KG1 (cell line): ENCODE results near the gene GRAMD4.

ENCODE experiments used
- DNase-seq: peaks from one replicate; lab custom pipeline; 2025; lab: John Stamatoyannopoulos, UW

The GRAMD4 gene

GRCh38 chr22:46619830-46620501 lies at the start of gene GRAMD4:
Gene GRAMD4, plus strand, starts transcription at chr22:46620386. Its CDS starts 6,414 bp downstream, at chr22:46626800.
- no peak for DNase-seq

GRCh38 chr22:46571642-46572250 lies 48.4 kb upstream of the GRAMD4 start:
- DNase-seq, result no peak

GRCh38 chr22:46572911-46573780 lies 47.0 kb upstream of the GRAMD4 start:
- no peak for DNase-seq

- DNase-seq, result no peak
Observed at GRCh38 chr22:46573781-46574437, 46.3 kb upstream of the GRAMD4 start.

GRCh38 chr22:46574438-46574992 lies 45.7 kb upstream of the GRAMD4 start:
- DNase-seq, result no peak

- no peak for DNase-seq
Observed at GRCh38 chr22:46574993-46575910, 44.9 kb upstream of the GRAMD4 start.

GRCh38 chr22:46575911-46576555 lies 44.2 kb upstream of the GRAMD4 start:
- DNase-seq, result no peak

- peak; percentile 25 for DNase-seq
Observed at GRCh38 chr22:46576556-46577367, 43.4 kb upstream of the GRAMD4 start.

- no peak for DNase-seq
Observed at GRCh38 chr22:46577368-46578249, 42.6 kb upstream of the GRAMD4 start.

- DNase-seq, result no peak
Observed at GRCh38 chr22:46578251-46578823, 41.8 kb upstream of the GRAMD4 start.

GRCh38 chr22:46578824-46579561 lies 41.2 kb upstream of the GRAMD4 start:
- DNase-seq, result no peak

GRCh38 chr22:46579751-46580449 lies 40.3 kb upstream of the GRAMD4 start:
- no peak for DNase-seq

GRCh38 chr22:46580940-46581537 lies 39.1 kb upstream of the GRAMD4 start:
- DNase-seq, result no peak

GRCh38 chr22:46581538-46582244 lies 38.5 kb upstream of the GRAMD4 start:
- no peak for DNase-seq

GRCh38 chr22:46582281-46582933 lies 37.8 kb upstream of the GRAMD4 start:
- no peak for DNase-seq
